LNCAP (cell line): Measurements from ENCODE around the gene NT5DC1.

Experiments used
- TF ChIP-seq, protein P1 (sequence below): fragments of 450-650 bp; IDR thresholded peaks from 2 replicates; pipeline ENCODE4 v1.5.1; 2017; ENCODE audit warnings: mild to moderate bottlenecking

Gene NT5DC1

DNA sequence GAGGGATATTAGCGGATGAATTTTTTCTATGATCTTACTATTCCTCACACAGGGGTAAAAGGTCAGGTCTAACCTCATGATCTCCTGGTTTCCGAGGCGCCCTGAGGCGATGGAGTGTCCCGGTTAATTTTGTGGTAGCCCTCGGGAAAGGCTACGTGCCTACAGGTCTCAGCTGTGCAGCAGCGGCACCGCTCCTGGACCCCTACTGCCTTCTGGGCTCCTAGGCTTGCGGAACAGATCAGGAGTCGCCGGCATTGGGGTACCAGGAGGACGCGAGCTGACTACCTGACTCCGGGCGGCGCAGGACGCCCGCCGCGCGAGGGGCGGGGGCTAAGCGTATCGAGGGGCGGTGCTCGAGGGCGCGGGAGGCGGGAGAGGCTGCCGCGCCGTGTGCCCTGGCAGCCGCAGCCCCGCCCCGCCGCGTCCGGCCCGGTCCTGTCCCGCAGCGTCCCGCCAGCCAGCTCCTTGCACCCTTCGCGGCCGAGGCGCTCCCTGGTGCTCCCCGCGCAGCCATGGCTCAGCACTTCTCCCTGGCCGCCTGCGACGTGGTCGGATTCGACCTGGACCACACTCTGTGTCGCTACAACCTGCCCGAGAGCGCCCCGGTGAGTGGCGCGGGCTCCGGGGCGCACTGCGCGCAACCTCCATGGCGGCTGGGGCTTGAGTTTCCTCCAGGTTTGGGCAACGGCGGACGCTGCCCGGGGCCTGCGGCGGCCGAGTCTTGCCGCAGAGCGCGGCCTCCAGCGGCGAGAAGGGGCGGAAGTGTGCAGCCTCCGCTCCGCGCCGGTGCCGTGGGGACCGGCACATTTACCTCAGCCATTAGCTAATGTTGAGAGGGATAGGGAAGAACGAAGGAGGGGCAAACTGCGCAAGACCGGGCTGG, at the start of gene NT5DC1:
NT5DC1 (plus strand) TSS at position 435 of the 883 bp plus-strand sequence; CDS start at position 513, 78 bp downstream.
- TF ChIP-seq, protein P1, sequence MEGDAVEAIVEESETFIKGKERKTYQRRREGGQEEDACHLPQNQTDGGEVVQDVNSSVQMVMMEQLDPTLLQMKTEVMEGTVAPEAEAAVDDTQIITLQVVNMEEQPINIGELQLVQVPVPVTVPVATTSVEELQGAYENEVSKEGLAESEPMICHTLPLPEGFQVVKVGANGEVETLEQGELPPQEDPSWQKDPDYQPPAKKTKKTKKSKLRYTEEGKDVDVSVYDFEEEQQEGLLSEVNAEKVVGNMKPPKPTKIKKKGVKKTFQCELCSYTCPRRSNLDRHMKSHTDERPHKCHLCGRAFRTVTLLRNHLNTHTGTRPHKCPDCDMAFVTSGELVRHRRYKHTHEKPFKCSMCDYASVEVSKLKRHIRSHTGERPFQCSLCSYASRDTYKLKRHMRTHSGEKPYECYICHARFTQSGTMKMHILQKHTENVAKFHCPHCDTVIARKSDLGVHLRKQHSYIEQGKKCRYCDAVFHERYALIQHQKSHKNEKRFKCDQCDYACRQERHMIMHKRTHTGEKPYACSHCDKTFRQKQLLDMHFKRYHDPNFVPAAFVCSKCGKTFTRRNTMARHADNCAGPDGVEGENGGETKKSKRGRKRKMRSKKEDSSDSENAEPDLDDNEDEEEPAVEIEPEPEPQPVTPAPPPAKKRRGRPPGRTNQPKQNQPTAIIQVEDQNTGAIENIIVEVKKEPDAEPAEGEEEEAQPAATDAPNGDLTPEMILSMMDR, result peak; percentile 33; the same call in 1 of the 2 replicates

DNA sequence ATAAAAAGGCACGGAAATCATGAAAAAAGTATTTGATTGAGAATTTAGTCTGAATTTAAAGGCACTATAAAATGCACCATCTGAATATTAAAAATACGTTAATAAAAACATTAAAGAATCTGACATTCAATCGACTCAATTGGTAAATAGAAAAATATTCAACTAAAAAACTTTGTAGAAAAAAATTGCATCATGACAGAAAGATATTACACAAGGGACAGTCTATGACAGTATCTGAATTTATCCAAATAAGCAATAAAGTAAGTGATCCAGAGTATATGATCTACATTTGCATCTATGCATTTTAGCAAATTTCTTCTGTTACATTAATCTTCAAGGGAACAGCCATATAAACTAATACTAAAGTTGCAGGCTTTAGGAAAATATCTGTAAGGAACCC, 49.4 kb upstream of the NT5DC1 start:
- TF ChIP-seq, protein P1, result no peak

- TF ChIP-seq, protein P1, result no peak
Observed at GRCh38 chr6:116055513-116055912, 45.1 kb upstream of the NT5DC1 start.

DNA sequence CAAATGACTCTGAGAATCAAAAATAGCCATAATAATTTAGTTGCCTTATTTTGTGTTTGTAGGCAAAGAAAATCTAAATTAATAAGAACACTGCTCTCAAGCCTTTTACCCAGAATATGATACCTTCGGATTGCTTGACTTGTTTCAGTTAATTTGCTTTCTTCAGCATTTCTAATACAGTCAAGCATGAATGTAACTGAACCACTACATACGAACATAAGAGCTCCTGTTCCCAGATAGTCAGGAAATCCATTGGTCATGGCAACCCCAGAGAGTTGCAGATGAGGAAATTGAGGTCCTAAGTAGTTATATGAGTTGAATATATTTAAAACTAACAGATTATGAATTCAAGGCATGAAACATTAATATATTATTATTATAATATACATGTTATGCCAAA, 42.9 kb upstream of the NT5DC1 start:
- TF ChIP-seq, protein P1, result no peak

- TF ChIP-seq, protein P1, result no peak
Observed at GRCh38 chr6:116059713-116060571, 40.7 kb upstream of the NT5DC1 start.

GRCh38 chr6:116060572-116061283, 39.9 kb upstream of the NT5DC1 start, which contains the start of gene FRK:
TSS of gene FRK (minus strand) at chr6:116060891. CDS start at chr6:116060311, 580 bp downstream.
- TF ChIP-seq, protein P1, result peak; percentile 35

DNA sequence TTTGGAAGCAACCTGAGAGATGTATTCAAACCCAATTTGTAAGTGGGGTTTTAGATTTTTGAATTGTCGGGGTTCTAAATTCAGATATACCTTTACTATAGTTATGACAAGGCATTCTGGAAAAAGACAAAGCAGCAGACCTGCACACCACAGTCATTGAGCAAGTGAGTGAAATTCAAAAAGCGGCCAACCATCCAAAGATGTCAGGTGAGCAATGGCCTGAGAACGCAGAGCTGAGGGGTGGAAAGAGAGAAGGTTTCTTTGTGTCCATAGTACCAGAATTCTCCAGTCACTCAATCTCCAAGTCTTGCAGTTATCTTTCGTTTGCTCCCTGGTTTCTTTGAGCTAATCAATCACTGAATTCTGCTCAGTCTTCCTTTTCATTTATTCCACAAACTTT, 38.2 kb upstream of the NT5DC1 start:
- TF ChIP-seq, protein P1, result no peak
